SU-DHL-6 (cell line): ENCODE results near the gene ZMYND8.
"Not testable (repeated sequence)": the region's sequence is repeated elsewhere in the genome, so short reads cannot be mapped to it uniquely, and the experiment has no call there.

ENCODE experiments used
- EZH2phosphoT487 ChIP-seq: fragments of 200-600 bp; sonication (generic), shearing (Covaris generic); conservative IDR thresholded peaks from 2 replicates; pipeline ENCODE4 v1.6.1; 2018; ENCODE audit warnings: mild to moderate bottlenecking, antibody characterized with exemption, low read length, moderate library complexity, mixed read lengths
- TF ChIP-seq, protein P1 (sequence below): fragments of 200-600 bp; sonication (generic); IDR thresholded peaks from one replicate; pipeline ENCODE4 v1.5.1; 2017; ENCODE audit warnings: antibody characterized with exemption, mild to moderate bottlenecking, low read length, moderate library complexity; ENCODE audit not compliant: insufficient read depth, poor library complexity, severe bottlenecking

DNA sequence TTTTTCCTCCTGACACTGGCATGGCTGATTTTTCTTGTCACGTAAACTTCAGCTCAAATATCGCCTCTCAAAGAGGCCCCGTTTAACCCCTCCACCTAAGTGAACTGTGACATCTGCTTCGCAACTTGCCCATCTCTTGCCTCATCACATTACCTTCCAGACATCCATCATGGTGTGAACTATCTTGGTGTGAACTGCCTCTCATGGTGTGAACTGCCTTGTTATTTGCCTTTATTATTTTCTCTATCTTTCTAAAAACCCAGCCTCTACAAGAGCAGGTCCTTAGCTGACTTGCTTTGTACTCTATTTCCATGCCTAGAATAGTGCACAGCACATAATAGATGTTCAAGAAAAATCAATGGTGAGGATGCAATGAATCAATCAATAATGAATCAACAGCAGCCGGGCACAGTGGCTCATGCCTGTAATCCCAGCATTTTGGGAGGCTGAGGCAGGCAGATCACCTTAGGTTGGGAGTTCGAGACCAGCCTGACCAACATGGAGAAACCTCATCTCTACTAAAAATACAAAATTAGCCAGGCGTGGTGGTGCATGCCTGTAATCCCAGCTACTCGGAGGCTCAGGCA is 95.9 kb downstream of the ZMYND8 start:
- not testable (repeated sequence) for TF ChIP-seq EZH2phosphoT487
- TF ChIP-seq, protein P1, sequence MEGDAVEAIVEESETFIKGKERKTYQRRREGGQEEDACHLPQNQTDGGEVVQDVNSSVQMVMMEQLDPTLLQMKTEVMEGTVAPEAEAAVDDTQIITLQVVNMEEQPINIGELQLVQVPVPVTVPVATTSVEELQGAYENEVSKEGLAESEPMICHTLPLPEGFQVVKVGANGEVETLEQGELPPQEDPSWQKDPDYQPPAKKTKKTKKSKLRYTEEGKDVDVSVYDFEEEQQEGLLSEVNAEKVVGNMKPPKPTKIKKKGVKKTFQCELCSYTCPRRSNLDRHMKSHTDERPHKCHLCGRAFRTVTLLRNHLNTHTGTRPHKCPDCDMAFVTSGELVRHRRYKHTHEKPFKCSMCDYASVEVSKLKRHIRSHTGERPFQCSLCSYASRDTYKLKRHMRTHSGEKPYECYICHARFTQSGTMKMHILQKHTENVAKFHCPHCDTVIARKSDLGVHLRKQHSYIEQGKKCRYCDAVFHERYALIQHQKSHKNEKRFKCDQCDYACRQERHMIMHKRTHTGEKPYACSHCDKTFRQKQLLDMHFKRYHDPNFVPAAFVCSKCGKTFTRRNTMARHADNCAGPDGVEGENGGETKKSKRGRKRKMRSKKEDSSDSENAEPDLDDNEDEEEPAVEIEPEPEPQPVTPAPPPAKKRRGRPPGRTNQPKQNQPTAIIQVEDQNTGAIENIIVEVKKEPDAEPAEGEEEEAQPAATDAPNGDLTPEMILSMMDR, result not testable (repeated sequence)
